H1 (cell line): ENCODE results near the gene TAGLN2. TPM values are rescaled to one million over a fixed set of nuclear protein-coding genes. Genes with fewer than 3 reads are reported as not detected.

Experiments used
- CTCF ChIA-PET: fragments of 300-600 bp; sonication (Branson Sonifier 250); formaldehyde crosslinking; loops from one replicate; lab custom pipeline; 2021; ENCODE audit not compliant: partially characterized antibody; lab: Charles Lee
- POLR2A ChIA-PET: fragments of 300-600 bp; sonication (Branson Sonifier 250); formaldehyde crosslinking; loops from one replicate; lab custom pipeline; 2021; ENCODE audit warnings: inconsistent platforms; ENCODE audit not compliant: partially characterized antibody; lab: Charles Lee
- DNase-seq, 2 experiments: peaks; one replicate each; pipeline versions ENCODE4 v3.0.0 to v3.0.0-alpha.2; 2010 to 2022; ENCODE audit warnings: low spot score in 2 of 2, low read depth in 1 of 2, mixed read lengths in 1 of 2
- FAIRE-seq: peaks from 2 replicates; lab custom pipeline; 2011; peaks lifted over from hg19 to GRCh38; lab: Jason Lieb, UNC
- H2AFZ ChIP-seq: 2 replicates; pipeline ENCODE4 v1.8.1; 2012; ENCODE audit warnings: low read length, inconsistent platforms
- H2AK5ac ChIP-seq: 2 replicates; pipeline ENCODE4 v1.6.1; 2013; ENCODE audit warnings: low read depth, low read length
- H2BK120ac ChIP-seq: replicated peaks from 2 replicates; pipeline ENCODE3; 2013; ENCODE audit warnings: low read depth, low read length, inconsistent platforms
- H2BK12ac ChIP-seq: 2 replicates; pipeline ENCODE4 v1.6.1; 2013; ENCODE audit warnings: low read depth, low read length
- H2BK15ac ChIP-seq: 2 replicates; pipeline ENCODE4 v1.6.1; 2013; ENCODE audit warnings: low read length
- H2BK20ac ChIP-seq: 2 replicates; pipeline ENCODE4 v1.6.1; 2013; ENCODE audit warnings: low read length
- H2BK5ac ChIP-seq: 2 replicates; pipeline ENCODE4 v1.6.1; 2013; ENCODE audit warnings: low read depth, low read length
- H3K14ac ChIP-seq: 2 replicates; pipeline ENCODE4 v1.6.1; 2013; ENCODE audit warnings: inconsistent platforms; ENCODE audit not compliant: insufficient read length
- H3K18ac ChIP-seq: 2 replicates; pipeline ENCODE4 v1.6.1; 2013; ENCODE audit warnings: low read length; ENCODE audit errors: extremely low read depth
- H3K23ac ChIP-seq: 2 replicates; pipeline ENCODE4 v1.6.1; 2013; ENCODE audit warnings: inconsistent platforms; ENCODE audit not compliant: insufficient read length
- H3K23me2 ChIP-seq: 2 replicates; pipeline ENCODE4 v1.6.1; 2013; ENCODE audit warnings: low read depth, low read length
- H3K27ac ChIP-seq: 2 replicates; pipeline ENCODE4 v1.6.1; 2011; ENCODE audit warnings: low read depth, low read length, inconsistent platforms
- H3K27me3 ChIP-seq, 4 experiments: replicated peaks in 1 of 4; 1 replicate in 1 of 4; 2 replicates in 3 of 4; pipeline versions ENCODE4 v1.6.1 to v1.8.1; 2011 to 2013; ENCODE audit warnings: low read length in 3 of 4, mild to moderate bottlenecking in 3 of 4, inconsistent platforms in 2 of 4, mixed read lengths in 2 of 4, moderate library complexity in 1 of 4; ENCODE audit not compliant: control insufficient read depth in 3 of 4, insufficient read depth in 3 of 4; ENCODE audit errors: extremely low read depth in 1 of 4
- H3K36me3 ChIP-seq, 4 experiments: 2 replicates each; pipeline versions ENCODE4 v1.6.1 to v1.8.1; 2011 to 2013; ENCODE audit warnings: mild to moderate bottlenecking in 4 of 4, low read length in 3 of 4, moderate library complexity in 2 of 4, control low read depth in 1 of 4, inconsistent platforms in 1 of 4; ENCODE audit not compliant: insufficient read depth in 4 of 4, control insufficient read depth in 2 of 4
- H3K4ac ChIP-seq: replicated peaks from 2 replicates; pipeline ENCODE3; 2013; ENCODE audit warnings: low read length, low read depth, mixed read lengths, inconsistent platforms; ENCODE audit not compliant: insufficient read length
- H3K4me1 ChIP-seq, 4 experiments: replicated peaks in 1 of 4; 1 replicate in 1 of 4; 2 replicates in 3 of 4; pipeline versions ENCODE4 v1.6.1 to v1.8.1; 2011 to 2013; ENCODE audit warnings: low read length in 3 of 4, inconsistent platforms in 2 of 4, mixed read lengths in 1 of 4; ENCODE audit not compliant: insufficient read depth in 4 of 4, control insufficient read depth in 3 of 4
- H3K4me2 ChIP-seq, 2 experiments: 2 replicates each; pipeline versions ENCODE4 v1.6.1 to v1.8.1; 2011 to 2013; ENCODE audit warnings: low read depth in 2 of 2, low read length in 2 of 2, control low read depth in 1 of 2, inconsistent platforms in 1 of 2, mild to moderate bottlenecking in 1 of 2; ENCODE audit not compliant: insufficient read depth in 1 of 2
- H3K4me3 ChIP-seq, 4 experiments: fragments of 200-600, 300-600 bp in 1 of 4; sonication (generic), shearing (Covaris generic), sonication (Bioruptor Twin) in 1 of 4; 2 replicates each; pipeline versions ENCODE4 v1.5.1 to v1.8.1; 2011 to 2016; ENCODE audit warnings: low read length in 4 of 4, low read depth in 3 of 4, control low read depth in 2 of 4, inconsistent platforms in 2 of 4, mild to moderate bottlenecking in 2 of 4, mixed read lengths in 1 of 4, moderate library complexity in 1 of 4; ENCODE audit not compliant: insufficient read depth in 2 of 4; ENCODE audit errors: extremely low read depth in 1 of 4
- H3K56ac ChIP-seq: replicated peaks from 2 replicates; pipeline ENCODE3; 2013; ENCODE audit warnings: low read depth, mild to moderate bottlenecking, mixed read lengths, low read length, inconsistent platforms; ENCODE audit not compliant: insufficient read length
- H3K79me1 ChIP-seq: 2 replicates; pipeline ENCODE4 v1.6.1; 2013; ENCODE audit warnings: low read depth, low read length, control low read depth
- H3K79me2 ChIP-seq, 2 experiments: 2 replicates each; pipeline versions ENCODE4 v1.6.1 to v1.8.1; 2012 to 2013; ENCODE audit warnings: low read length in 2 of 2, mild to moderate bottlenecking in 2 of 2, inconsistent platforms in 1 of 2; ENCODE audit not compliant: insufficient read depth in 2 of 2, control insufficient read depth in 1 of 2
- H3K9ac ChIP-seq, 4 experiments: replicated peaks in 1 of 4; 1 replicate in 1 of 4; 2 replicates in 3 of 4; pipeline versions ENCODE4 v1.6.1 to v1.8.1; 2011 to 2013; ENCODE audit warnings: low read depth in 3 of 4, low read length in 3 of 4, control low read depth in 2 of 4, mild to moderate bottlenecking in 2 of 4, moderate library complexity in 2 of 4, inconsistent platforms in 1 of 4; ENCODE audit errors: extremely low read depth in 1 of 4
- H3K9me3 ChIP-seq, 2 experiments: 2 replicates each; pipeline versions ENCODE4 v1.6.1 to v1.8.1; 2012 to 2013; ENCODE audit warnings: mild to moderate bottlenecking in 2 of 2, moderate library complexity in 2 of 2, control low read depth in 1 of 2, inconsistent platforms in 1 of 2, low read depth in 1 of 2, low read length in 1 of 2, mixed read lengths in 1 of 2; ENCODE audit not compliant: insufficient read depth in 2 of 2
- H4K20me1 ChIP-seq, 2 experiments: replicated peaks in 1 of 2; 2 replicates each; pipeline versions ENCODE3 to v1.8.1; 2011 to 2013; ENCODE audit warnings: inconsistent platforms in 2 of 2, low read length in 2 of 2, mild to moderate bottlenecking in 1 of 2; ENCODE audit not compliant: insufficient read depth in 2 of 2, control insufficient read depth in 1 of 2
- H4K5ac ChIP-seq: 2 replicates; pipeline ENCODE4 v1.6.1; 2013; ENCODE audit warnings: low read length, low read depth, mixed read lengths, inconsistent platforms; ENCODE audit not compliant: insufficient read length
- H4K8ac ChIP-seq: 2 replicates; pipeline ENCODE4 v1.8.0; 2013; ENCODE audit warnings: mild to moderate bottlenecking, moderate library complexity, low read length, inconsistent platforms; ENCODE audit not compliant: insufficient read depth; ENCODE audit errors: extremely low read depth
- H4K91ac ChIP-seq: replicated peaks from 2 replicates; pipeline ENCODE3; 2013; ENCODE audit warnings: low read length, mixed read lengths, inconsistent platforms; ENCODE audit not compliant: insufficient read length
- BRCA1 ChIP-seq: IDR thresholded peaks from 2 replicates; pipeline ENCODE4 v1.6.1; 2012; ENCODE audit warnings: low read depth, low read length, improper control_type of control experiment
- CBX5 ChIP-seq: fragments of 300-800, 300-1000 bp; sonication (generic); IDR thresholded peaks from 2 replicates; pipeline ENCODE4 v1.7.1; 2016; ENCODE audit warnings: antibody characterized with exemption, low read length, low read depth
- EP300 ChIP-seq, 2 experiments: IDR thresholded peaks; 1 replicate in 1 of 2; 2 replicates in 1 of 2; pipeline ENCODE4 v1.6.1; 2011 to 2012; ENCODE audit warnings: low read depth in 2 of 2, low read length in 2 of 2, mild to moderate bottlenecking in 2 of 2, borderline replicate concordance in 1 of 2, inconsistent platforms in 1 of 2, moderate library complexity in 1 of 2
- EZH2 ChIP-seq: fragments of 200-600 bp; sonication (generic); IDR thresholded peaks from 2 replicates; pipeline ENCODE4 v1.7.1; 2012; ENCODE audit warnings: low read depth, mild to moderate bottlenecking, moderate library complexity, low read length, inconsistent platforms; ENCODE audit not compliant: severe bottlenecking
- KDM4A ChIP-seq: IDR thresholded peaks from one replicate; pipeline ENCODE4 v1.7.1; 2012; ENCODE audit warnings: low read depth, mild to moderate bottlenecking, moderate library complexity, low read length, inconsistent platforms; ENCODE audit not compliant: severe bottlenecking
- RBBP5 ChIP-seq: IDR thresholded peaks from 2 replicates; pipeline ENCODE4 v1.7.1; 2012; ENCODE audit warnings: low read depth, mild to moderate bottlenecking, inconsistent platforms, low read length, moderate library complexity, borderline replicate concordance
- RFX5 ChIP-seq: IDR thresholded peaks from 2 replicates; pipeline ENCODE4 v1.6.1; 2011; ENCODE audit warnings: low read depth, low read length, improper control_type of control experiment, borderline replicate concordance
- SIRT6 ChIP-seq: IDR thresholded peaks from one replicate; pipeline ENCODE4 v1.7.1; 2012; ENCODE audit warnings: low read length, inconsistent platforms
- TAF1 ChIP-seq: IDR thresholded peaks from 2 replicates; pipeline ENCODE4 v1.6.1; 2011; ENCODE audit warnings: mild to moderate bottlenecking, low read depth, low read length
- TBP ChIP-seq: IDR thresholded peaks from 2 replicates; pipeline ENCODE4 v1.6.1; 2011; ENCODE audit warnings: low read depth, low read length, improper control_type of control experiment
- YY1 ChIP-seq: IDR thresholded peaks from 2 replicates; pipeline ENCODE4 v1.6.1; 2011; ENCODE audit warnings: low read depth, mild to moderate bottlenecking, low read length
- ZNF274 ChIP-seq: IDR thresholded peaks from 2 replicates; pipeline ENCODE4 v1.7.0; 2012; ENCODE audit warnings: low read length, borderline replicate concordance; ENCODE audit errors: extremely low read depth
- WGBS, 2 experiments: shearing (Covaris generic) in 1 of 2; methylation state at CpG; one replicate each; pipeline versions ENCODE4 v1.1.6 to v1.1.7; 2013 to 2015; ENCODE audit warnings: low lambda C conversion rate in 2 of 2, mixed read lengths in 2 of 2, inconsistent platforms in 1 of 2, low coverage in 1 of 2, missing lambda C conversion rate in 1 of 2; ENCODE audit not compliant: insufficient replicate concordance in 2 of 2, insufficient coverage in 1 of 2, insufficient read length in 1 of 2; ENCODE audit errors: extremely low coverage in 1 of 2, missing lambda C conversion rate in 1 of 2; 5-methylcytosine and 5-hydroxymethylcytosine counted together
- polyA plus RNA-seq, 7 experiments: library from polyadenylated mRNA; depleted of rRNA in 3 of 7; stranded (reverse) in 5 of 7; unstranded in 2 of 7; fragments of >200 nt in 5 of 7; fragments of 200-250 nt in 2 of 7; gene quantifications; 1 replicate in 5 of 7; 2 replicates in 1 of 7; 4 replicates in 1 of 7; pipeline versions ENCODE4 v1.2.1 to v1.2.3, GENCODE V29; 2011 to 2013; ENCODE audit warnings: missing spikeins in 2 of 7, mixed read lengths in 2 of 7
- total RNA-seq: library from RNA; stranded (reverse); fragmentation: NEBNext Ultra II Directional; extraction: Animal tissue kit (Norgen Biotek cat#: 25700); gene quantifications from 2 replicates; pipeline ENCODE4 v1.2.1, GENCODE V29; 2021
- TF ChIP-seq, protein P1 (sequence below): IDR thresholded peaks from 2 replicates; pipeline ENCODE4 v1.6.1; 2011; ENCODE audit warnings: low read depth, mild to moderate bottlenecking, low read length; ENCODE audit not compliant: insufficient read depth
- TF ChIP-seq, protein P2 (sequence below): IDR thresholded peaks from 2 replicates; pipeline ENCODE4 v1.6.1; 2012; ENCODE audit warnings: inconsistent platforms

Gene TAGLN2
- total and polyA plus RNA-seq, 2 of the 8 experiments (the other 6 are each of a cell fraction or from before 2014, with no cell fraction given): 93.0 to 114 TPM

DNA sequence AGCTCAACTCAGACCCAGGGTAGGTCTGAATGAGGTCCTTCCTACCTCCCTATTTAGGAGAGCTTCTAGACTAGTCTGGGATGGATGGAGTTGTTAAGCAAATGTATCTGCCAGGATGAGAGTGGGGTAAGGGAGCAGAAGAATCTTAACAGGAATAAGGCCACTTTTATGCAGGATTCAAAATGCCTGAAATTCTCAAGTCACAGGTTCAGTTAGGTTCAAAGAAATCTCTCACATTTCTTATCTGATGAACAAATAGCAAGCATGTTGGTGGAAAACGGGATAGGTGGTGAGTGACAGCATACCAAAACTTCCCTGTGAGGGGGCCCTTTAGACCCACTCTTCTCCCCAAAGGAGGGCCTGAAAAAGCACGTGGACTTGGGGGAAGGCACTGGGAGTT is 25.7 kb upstream of the TAGLN2 start:
- no peak for FAIRE-seq
- no peaks in the 10 kb centered on the region for H4K20me1 ChIP-seq

More for the DNA sequence above, 25.7 kb upstream of the TAGLN2 start:
- Histone ChIP-seq H2AK5ac (no peak overlapping the region), H3K79me1 (no peaks in the 10 kb centered on the region), H3K9me3 (no peaks in the 10 kb centered on the region), H3K9ac (no peak overlapping the region), H3K56ac (no peak overlapping the region), H3K79me2 (no peaks in the 10 kb centered on the region), H3K23ac (no peak overlapping the region), H3K4me1 (peaks cover 4 to 8% (median 7%) of the 10 kb centered on the region in 4 experiments; a peak in 6 of 7 replicates), H3K27me3 (no peaks in the 10 kb centered on the region; a peak in 1 of 7 replicates), H3K14ac (no peak overlapping the region), H2BK120ac (no peak overlapping the region), H2BK12ac (no peak overlapping the region), H3K18ac (no peak overlapping the region), H4K8ac (no peak overlapping the region), H3K23me2 (peaks cover 2% of the 10 kb centered on the region; the same call in 1 of the 2 replicates), H2AFZ (no peak overlapping the region), H2BK15ac (no peak overlapping the region), H3K27ac (no peak overlapping the region), H3K4me3 (no peak overlapping the region), H3K36me3 (no peaks in the 10 kb centered on the region), H4K91ac (no peak overlapping the region), H2BK20ac (no peak overlapping the region), H2BK5ac (no peak overlapping the region), H3K4ac (no peak overlapping the region), H4K5ac (no peak overlapping the region), H3K4me2 (no peak overlapping the region)
- no peak for TF ChIP-seq TBP
- no peak for TF ChIP-seq KDM4A
- TF ChIP-seq EP300 (IDR thresholded peaks at IDR 0.05; ENCODE audit: borderline replicate concordance in 1 of 2, low read depth in 2 of 2, low read length in 2 of 2): no peak
- no peak for TF ChIP-seq SIRT6
- TF ChIP-seq YY1: no peak
- TF ChIP-seq BRCA1: no peak
- no peak for TF ChIP-seq ZNF274
- no peak for TF ChIP-seq RFX5
- TF ChIP-seq EZH2: no peak
- TF ChIP-seq, protein P1, sequence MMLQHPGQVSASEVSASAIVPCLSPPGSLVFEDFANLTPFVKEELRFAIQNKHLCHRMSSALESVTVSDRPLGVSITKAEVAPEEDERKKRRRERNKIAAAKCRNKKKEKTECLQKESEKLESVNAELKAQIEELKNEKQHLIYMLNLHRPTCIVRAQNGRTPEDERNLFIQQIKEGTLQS: no peak
- no peak for TF ChIP-seq RBBP5
- TF ChIP-seq CBX5: no peak
- TF ChIP-seq TAF1: no peak
- TF ChIP-seq, protein P2, sequence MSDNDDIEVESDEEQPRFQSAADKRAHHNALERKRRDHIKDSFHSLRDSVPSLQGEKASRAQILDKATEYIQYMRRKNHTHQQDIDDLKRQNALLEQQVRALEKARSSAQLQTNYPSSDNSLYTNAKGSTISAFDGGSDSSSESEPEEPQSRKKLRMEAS: no peak
- ChIA-PET CTCF (interaction anchor here (1.8 to 35.5 kb wide), 3 partner anchors 14 to 152 kb away, joined by 4 to 696 read pairs (median 128); no protein-coding TSS in a partner anchor), POLR2A (no interaction called here)
- 68% methylated on average over 2 of the region's 2 CpGs; no CpG with 5 or more reads in 1 of the 2 experiments for WGBS, 2 experiments
- DNase-seq: no peak
